ENCODE data around the gene LHX3.

DNA sequence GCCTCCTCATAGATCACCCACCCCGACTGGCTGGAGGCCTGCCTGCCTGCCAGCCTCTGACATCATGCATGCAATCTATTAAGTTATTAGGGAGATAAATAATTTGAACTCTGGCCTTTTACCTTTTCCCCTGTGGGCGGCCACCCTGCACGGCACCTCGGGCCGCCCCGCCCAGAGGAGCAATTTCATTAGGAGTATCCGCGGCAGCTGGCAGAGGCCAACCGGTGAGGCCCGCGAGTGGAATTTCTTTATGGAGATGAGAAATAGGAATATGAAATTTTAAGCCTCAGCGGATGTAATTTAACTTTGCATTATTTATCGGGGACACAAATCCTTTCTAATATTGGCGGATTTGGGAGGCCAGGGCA, 22.5 kb downstream of the LHX3 start:
- TF ChIP-seq, protein P1, sequence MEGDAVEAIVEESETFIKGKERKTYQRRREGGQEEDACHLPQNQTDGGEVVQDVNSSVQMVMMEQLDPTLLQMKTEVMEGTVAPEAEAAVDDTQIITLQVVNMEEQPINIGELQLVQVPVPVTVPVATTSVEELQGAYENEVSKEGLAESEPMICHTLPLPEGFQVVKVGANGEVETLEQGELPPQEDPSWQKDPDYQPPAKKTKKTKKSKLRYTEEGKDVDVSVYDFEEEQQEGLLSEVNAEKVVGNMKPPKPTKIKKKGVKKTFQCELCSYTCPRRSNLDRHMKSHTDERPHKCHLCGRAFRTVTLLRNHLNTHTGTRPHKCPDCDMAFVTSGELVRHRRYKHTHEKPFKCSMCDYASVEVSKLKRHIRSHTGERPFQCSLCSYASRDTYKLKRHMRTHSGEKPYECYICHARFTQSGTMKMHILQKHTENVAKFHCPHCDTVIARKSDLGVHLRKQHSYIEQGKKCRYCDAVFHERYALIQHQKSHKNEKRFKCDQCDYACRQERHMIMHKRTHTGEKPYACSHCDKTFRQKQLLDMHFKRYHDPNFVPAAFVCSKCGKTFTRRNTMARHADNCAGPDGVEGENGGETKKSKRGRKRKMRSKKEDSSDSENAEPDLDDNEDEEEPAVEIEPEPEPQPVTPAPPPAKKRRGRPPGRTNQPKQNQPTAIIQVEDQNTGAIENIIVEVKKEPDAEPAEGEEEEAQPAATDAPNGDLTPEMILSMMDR (conservative IDR thresholded peaks at IDR 0.05) = no peak
- TF ChIP-seq EZH2 (IDR thresholded peaks at IDR 0.05; ENCODE audit: low read depth) = no peak

Measured in PC-9 (cell line).